A549 treated with GW870086 at 1 μM for 4 hours (cell line): Measurements from ENCODE around the gene DIO2. TPM values are rescaled to one million over a fixed set of nuclear protein-coding genes. Genes with fewer than 3 reads are reported as not detected.

Source experiments
- total RNA-seq: library from RNA; stranded (reverse); fragments of 200-300 nt; extraction: Qiagen RNA extraction; gene quantifications from 5 replicates; pipeline ENCODE4 v1.2.3, GENCODE V29; 2022; ENCODE audit warnings: low read depth

The DIO2 gene
- total RNA-seq = 1.8 to 3.4 TPM (median 2.7 TPM) in 5 replicates

GRCh38 chr14:80211153-80212022 is at the start of gene DIO2:
Gene DIO2 (minus strand): TSS chr14:80211504. CDS start chr14:80211472, 32 bp downstream.

